ENCODE results near the gene CERS2. TPM values are rescaled to one million over a fixed set of nuclear protein-coding genes. Genes with fewer than 3 reads are reported as not detected.

CERS2 gene
- total and polyA plus RNA-seq, 2 of the 13 experiments (the other 11 are each of a cell fraction or from before 2014, with no cell fraction given): 269 to 298 TPM

DNA sequence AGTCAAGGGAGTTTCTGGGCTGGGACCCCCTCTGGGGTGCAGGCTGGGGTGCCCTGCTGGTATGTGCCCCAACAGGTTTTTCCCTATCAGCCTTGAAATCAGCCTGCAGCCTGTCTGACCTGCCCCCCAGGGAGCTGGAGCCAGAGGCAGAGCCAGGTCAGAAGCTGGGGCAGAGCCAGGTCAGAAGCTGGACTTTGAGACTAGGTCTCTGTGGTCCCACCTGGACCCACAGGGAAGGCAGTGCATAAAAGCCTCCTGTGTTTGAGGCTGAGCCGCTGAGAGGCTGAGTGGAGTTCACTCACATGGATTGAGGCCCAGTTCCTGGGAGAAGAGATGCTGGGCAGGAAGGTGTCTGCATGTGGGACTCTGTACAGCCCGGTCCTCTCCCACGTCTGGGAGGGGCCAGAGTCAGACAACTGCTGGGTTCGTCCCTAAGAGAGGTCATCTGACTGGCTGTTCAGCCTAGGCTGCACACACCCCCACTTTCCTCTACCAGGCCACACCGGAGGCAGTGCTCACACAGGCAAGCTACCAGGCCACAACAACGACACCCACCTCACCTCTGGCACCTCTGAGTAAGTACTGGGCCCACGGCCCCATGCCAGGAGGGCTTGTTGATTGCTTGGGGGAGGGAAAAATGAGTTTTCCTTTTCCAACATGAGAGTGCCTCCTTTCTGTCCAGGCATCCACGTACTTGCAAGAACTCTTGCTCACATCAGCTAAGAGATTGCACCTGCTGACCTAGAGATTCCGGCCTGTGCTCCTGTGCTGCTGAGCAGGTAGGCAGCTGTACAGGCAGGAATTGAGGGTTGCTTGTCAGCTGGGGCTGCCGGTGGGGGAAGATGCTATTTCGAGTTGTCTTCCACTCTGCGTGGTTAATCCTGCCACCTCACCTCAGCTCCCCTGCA is 7.4 kb upstream of the CERS2 start, which contains the start of gene ANXA9 (continued):
- TF ChIP-seq, protein P1, sequence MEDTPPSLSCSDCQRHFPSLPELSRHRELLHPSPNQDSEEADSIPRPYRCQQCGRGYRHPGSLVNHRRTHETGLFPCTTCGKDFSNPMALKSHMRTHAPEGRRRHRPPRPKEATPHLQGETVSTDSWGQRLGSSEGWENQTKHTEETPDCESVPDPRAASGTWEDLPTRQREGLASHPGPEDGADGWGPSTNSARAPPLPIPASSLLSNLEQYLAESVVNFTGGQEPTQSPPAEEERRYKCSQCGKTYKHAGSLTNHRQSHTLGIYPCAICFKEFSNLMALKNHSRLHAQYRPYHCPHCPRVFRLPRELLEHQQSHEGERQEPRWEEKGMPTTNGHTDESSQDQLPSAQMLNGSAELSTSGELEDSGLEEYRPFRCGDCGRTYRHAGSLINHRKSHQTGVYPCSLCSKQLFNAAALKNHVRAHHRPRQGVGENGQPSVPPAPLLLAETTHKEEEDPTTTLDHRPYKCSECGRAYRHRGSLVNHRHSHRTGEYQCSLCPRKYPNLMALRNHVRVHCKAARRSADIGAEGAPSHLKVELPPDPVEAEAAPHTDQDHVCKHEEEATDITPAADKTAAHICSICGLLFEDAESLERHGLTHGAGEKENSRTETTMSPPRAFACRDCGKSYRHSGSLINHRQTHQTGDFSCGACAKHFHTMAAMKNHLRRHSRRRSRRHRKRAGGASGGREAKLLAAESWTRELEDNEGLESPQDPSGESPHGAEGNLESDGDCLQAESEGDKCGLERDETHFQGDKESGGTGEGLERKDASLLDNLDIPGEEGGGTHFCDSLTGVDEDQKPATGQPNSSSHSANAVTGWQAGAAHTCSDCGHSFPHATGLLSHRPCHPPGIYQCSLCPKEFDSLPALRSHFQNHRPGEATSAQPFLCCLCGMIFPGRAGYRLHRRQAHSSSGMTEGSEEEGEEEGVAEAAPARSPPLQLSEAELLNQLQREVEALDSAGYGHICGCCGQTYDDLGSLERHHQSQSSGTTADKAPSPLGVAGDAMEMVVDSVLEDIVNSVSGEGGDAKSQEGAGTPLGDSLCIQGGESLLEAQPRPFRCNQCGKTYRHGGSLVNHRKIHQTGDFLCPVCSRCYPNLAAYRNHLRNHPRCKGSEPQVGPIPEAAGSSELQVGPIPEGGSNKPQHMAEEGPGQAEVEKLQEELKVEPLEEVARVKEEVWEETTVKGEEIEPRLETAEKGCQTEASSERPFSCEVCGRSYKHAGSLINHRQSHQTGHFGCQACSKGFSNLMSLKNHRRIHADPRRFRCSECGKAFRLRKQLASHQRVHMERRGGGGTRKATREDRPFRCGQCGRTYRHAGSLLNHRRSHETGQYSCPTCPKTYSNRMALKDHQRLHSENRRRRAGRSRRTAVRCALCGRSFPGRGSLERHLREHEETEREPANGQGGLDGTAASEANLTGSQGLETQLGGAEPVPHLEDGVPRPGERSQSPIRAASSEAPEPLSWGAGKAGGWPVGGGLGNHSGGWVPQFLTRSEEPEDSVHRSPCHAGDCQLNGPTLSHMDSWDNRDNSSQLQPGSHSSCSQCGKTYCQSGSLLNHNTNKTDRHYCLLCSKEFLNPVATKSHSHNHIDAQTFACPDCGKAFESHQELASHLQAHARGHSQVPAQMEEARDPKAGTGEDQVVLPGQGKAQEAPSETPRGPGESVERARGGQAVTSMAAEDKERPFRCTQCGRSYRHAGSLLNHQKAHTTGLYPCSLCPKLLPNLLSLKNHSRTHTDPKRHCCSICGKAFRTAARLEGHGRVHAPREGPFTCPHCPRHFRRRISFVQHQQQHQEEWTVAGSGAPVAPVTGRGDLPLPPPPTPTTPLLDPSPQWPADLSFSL (CRISPR knock-in tag; IDR thresholded peaks at IDR 0.05): no peak
- TF ChIP-seq ZKSCAN1 (IDR thresholded peaks at IDR 0.05; ENCODE audit: low read length) (no peak), TSC22D2 (CRISPR knock-in tag; IDR thresholded peaks at IDR 0.05; ENCODE audit: borderline replicate concordance) (peak; percentile 24; the same call in 1 of the 2 replicates), ZNF432 (CRISPR knock-in tag; IDR thresholded peaks at IDR 0.05; ENCODE audit: borderline replicate concordance) (no peak), MTA1 (CRISPR knock-in tag; IDR thresholded peaks at IDR 0.05; ENCODE audit: borderline replicate concordance) (peak; percentile 75), ZNF598 (CRISPR knock-in tag; IDR thresholded peaks at IDR 0.05; ENCODE audit: borderline replicate concordance) (peak; percentile 97), NR2F6 (IDR thresholded peaks at IDR 0.05) (peak; percentile 67; the same call in 1 of the 2 replicates), NR2F6 (CRISPR knock-in tag; IDR thresholded peaks at IDR 0.05) (peak; percentile 85), KLF6 (CRISPR knock-in tag; IDR thresholded peaks at IDR 0.05) (peak; percentile 72; the same call in 1 of the 2 replicates), BRD4 (CRISPR knock-in tag; IDR thresholded peaks at IDR 0.05) (no peak; the same call in 1 of the 2 replicates), SAP130 (CRISPR knock-in tag; IDR thresholded peaks at IDR 0.05; ENCODE audit: low read depth) (peak; percentile 84)
- TF ChIP-seq, protein P2, sequence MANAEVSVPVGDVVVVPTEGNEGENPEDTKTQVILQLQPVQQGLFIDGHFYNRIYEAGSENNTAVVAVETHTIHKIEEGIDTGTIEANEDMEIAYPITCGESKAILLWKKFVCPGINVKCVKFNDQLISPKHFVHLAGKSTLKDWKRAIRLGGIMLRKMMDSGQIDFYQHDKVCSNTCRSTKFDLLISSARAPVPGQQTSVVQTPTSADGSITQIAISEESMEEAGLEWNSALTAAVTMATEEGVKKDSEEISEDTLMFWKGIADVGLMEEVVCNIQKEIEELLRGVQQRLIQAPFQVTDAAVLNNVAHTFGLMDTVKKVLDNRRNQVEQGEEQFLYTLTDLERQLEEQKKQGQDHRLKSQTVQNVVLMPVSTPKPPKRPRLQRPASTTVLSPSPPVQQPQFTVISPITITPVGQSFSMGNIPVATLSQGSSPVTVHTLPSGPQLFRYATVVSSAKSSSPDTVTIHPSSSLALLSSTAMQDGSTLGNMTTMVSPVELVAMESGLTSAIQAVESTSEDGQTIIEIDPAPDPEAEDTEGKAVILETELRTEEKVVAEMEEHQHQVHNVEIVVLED (CRISPR knock-in tag; IDR thresholded peaks at IDR 0.05; ENCODE audit: borderline replicate concordance): peak; percentile 54; the same call in 1 of the 2 replicates
- TF ChIP-seq, protein P3, sequence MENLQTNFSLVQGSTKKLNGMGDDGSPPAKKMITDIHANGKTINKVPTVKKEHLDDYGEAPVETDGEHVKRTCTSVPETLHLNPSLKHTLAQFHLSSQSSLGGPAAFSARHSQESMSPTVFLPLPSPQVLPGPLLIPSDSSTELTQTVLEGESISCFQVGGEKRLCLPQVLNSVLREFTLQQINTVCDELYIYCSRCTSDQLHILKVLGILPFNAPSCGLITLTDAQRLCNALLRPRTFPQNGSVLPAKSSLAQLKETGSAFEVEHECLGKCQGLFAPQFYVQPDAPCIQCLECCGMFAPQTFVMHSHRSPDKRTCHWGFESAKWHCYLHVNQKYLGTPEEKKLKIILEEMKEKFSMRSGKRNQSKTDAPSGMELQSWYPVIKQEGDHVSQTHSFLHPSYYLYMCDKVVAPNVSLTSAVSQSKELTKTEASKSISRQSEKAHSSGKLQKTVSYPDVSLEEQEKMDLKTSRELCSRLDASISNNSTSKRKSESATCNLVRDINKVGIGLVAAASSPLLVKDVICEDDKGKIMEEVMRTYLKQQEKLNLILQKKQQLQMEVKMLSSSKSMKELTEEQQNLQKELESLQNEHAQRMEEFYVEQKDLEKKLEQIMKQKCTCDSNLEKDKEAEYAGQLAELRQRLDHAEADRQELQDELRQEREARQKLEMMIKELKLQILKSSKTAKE (CRISPR knock-in tag; IDR thresholded peaks at IDR 0.05; ENCODE audit: borderline replicate concordance): peak; percentile 79; the same call in 1 of the 2 replicates
- TF ChIP-seq, protein P4, sequence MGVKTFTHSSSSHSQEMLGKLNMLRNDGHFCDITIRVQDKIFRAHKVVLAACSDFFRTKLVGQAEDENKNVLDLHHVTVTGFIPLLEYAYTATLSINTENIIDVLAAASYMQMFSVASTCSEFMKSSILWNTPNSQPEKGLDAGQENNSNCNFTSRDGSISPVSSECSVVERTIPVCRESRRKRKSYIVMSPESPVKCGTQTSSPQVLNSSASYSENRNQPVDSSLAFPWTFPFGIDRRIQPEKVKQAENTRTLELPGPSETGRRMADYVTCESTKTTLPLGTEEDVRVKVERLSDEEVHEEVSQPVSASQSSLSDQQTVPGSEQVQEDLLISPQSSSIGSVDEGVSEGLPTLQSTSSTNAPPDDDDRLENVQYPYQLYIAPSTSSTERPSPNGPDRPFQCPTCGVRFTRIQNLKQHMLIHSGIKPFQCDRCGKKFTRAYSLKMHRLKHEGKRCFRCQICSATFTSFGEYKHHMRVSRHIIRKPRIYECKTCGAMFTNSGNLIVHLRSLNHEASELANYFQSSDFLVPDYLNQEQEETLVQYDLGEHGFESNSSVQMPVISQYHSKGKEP (CRISPR knock-in tag; IDR thresholded peaks at IDR 0.05): no peak
